T47D (cell line): ENCODE measurements around the gene DPP7.

ENCODE experiments used
- DNase-seq, 2 experiments: peaks; one replicate each; pipeline versions ENCODE4 v3.0.0 to v3.0.0-alpha.2; 2011 to 2012; ENCODE audit warnings: low read depth in 1 of 2, low spot score in 1 of 2
- JUND ChIP-seq: IDR thresholded peaks from 2 replicates; pipeline ENCODE4 v1.6.1; 2012; ENCODE audit warnings: low read depth
- in situ Hi-C: cut with HindIII; loops from 2 replicates; pipeline ENCODE4 v1.10.0; 2016; ENCODE audit warnings: low sequenced_read_pairs, low pct_unique_long_range_greater_than_20kb

Gene DPP7

GRCh38 chr9:137080260-137081122 lies 34.0 kb downstream of the DPP7 start:
- TF ChIP-seq JUND: no peak
- no peak for DNase-seq
- in situ Hi-C loops: no loop called here

GRCh38 chr9:137079401-137079787 lies 35.1 kb downstream of the DPP7 start:
- TF ChIP-seq JUND: no peak
- in situ Hi-C loops: no loop called here
- DNase-seq: no peak

GRCh38 chr9:137078701-137079400 lies 35.7 kb downstream of the DPP7 start:
- in situ Hi-C loops: no loop called here
- TF ChIP-seq JUND: no peak
- DNase-seq: no peak

- DNase-seq: no peak
- no peak for TF ChIP-seq JUND
- in situ Hi-C loops: no loop called here
These were observed 36.5 kb downstream of the DPP7 start for GRCh38 chr9:137077758-137078693.

- no peak for TF ChIP-seq JUND
- DNase-seq: peak in 1 of 2 experiments; percentile 92
- in situ Hi-C loops: no loop called here
These were observed 37.4 kb downstream of the DPP7 start, which contains the start of gene UAP1L1 for GRCh38 chr9:137077010-137077747. Gene UAP1L1, plus strand, starts transcription at chr9:137077517. Its CDS starts 16 bp downstream, at chr9:137077533.

GRCh38 chr9:137076636-137077009 lies 37.9 kb downstream of the DPP7 start:
- no peak for DNase-seq
- in situ Hi-C loops: no loop called here
- no peak for TF ChIP-seq JUND

GRCh38 chr9:137075275-137075775 lies 39.2 kb downstream of the DPP7 start:
- in situ Hi-C loops: no loop called here
- no peak for DNase-seq
- no peak for TF ChIP-seq JUND

- no peak for TF ChIP-seq JUND
- no peak for DNase-seq
- in situ Hi-C loops: no loop called here
These were observed 39.8 kb downstream of the DPP7 start for GRCh38 chr9:137074657-137075274.

GRCh38 chr9:137073992-137074399 lies 40.5 kb downstream of the DPP7 start:
- in situ Hi-C loops: no loop called here
- TF ChIP-seq JUND: no peak
- DNase-seq: no peak

GRCh38 chr9:137071282-137071681 lies 43.3 kb downstream of the DPP7 start:
- no peak for DNase-seq
- in situ Hi-C loops: no loop called here
- no peak for TF ChIP-seq JUND

GRCh38 chr9:137070906-137071275 lies 43.6 kb downstream of the DPP7 start:
- no peak for TF ChIP-seq JUND
- in situ Hi-C loops: no loop called here
- DNase-seq: no peak
